Astrocyte (in vitro differentiated cells and primary cell): ENCODE measurements around the gene TMX2. TPM values are rescaled to one million over a fixed set of nuclear protein-coding genes. Genes with fewer than 3 reads are reported as not detected.

Experiments used
- DNase-seq: peaks from one replicate; pipeline ENCODE4 v3.0.0-alpha.2; 2010; ENCODE audit warnings: low read depth
- FAIRE-seq: peaks from 2 replicates; lab custom pipeline; 2011; peaks lifted over from hg19 to GRCh38; lab: Jason Lieb, UNC
- H2AFZ ChIP-seq: 2 replicates; pipeline ENCODE4 v1.6.0; 2012; ENCODE audit warnings: low read depth, low read length, inconsistent platforms
- H3K27ac ChIP-seq: 2 replicates; pipeline ENCODE4 v1.5.1; 2011; ENCODE audit warnings: low read depth, low read length, inconsistent platforms
- H3K27me3 ChIP-seq: 2 replicates; pipeline ENCODE4 v1.6.0; 2011; ENCODE audit warnings: low read length, inconsistent platforms; ENCODE audit not compliant: insufficient read depth
- H3K36me3 ChIP-seq: 2 replicates; pipeline ENCODE4 v1.5.1; 2011; ENCODE audit warnings: low read length, inconsistent platforms; ENCODE audit not compliant: insufficient read depth
- H3K4me1 ChIP-seq: 2 replicates; pipeline ENCODE4 v1.5.1; 2011; ENCODE audit warnings: low read length, inconsistent platforms; ENCODE audit not compliant: insufficient read depth
- H3K4me2 ChIP-seq: 2 replicates; pipeline ENCODE4 v1.6.0; 2012; ENCODE audit warnings: low read length, inconsistent platforms
- H3K4me3 ChIP-seq: 2 replicates; pipeline ENCODE4 v1.5.1; 2011; ENCODE audit warnings: low read depth, mild to moderate bottlenecking, low read length, inconsistent platforms; ENCODE audit not compliant: insufficient read depth
- H3K79me2 ChIP-seq: 2 replicates; pipeline ENCODE4 v1.6.0; 2012; ENCODE audit warnings: mild to moderate bottlenecking, low read length, inconsistent platforms; ENCODE audit not compliant: insufficient read depth
- H3K9ac ChIP-seq: 2 replicates; pipeline ENCODE4 v1.6.0; 2012; ENCODE audit warnings: mild to moderate bottlenecking, low read length, inconsistent platforms
- H3K9me3 ChIP-seq: 2 replicates; pipeline ENCODE4 v1.5.1; 2012; ENCODE audit warnings: low read depth, mild to moderate bottlenecking, low read length, inconsistent platforms; ENCODE audit not compliant: insufficient read depth
- H4K20me1 ChIP-seq: 2 replicates; pipeline ENCODE4 v1.6.0; 2012; ENCODE audit warnings: low read length, inconsistent platforms; ENCODE audit not compliant: insufficient read depth
- H3K27ac Mint-ChIP-seq: one replicate; pipeline ENCODE4 v1.8.0; 2021; ENCODE audit warnings: mild to moderate bottlenecking, mixed read lengths; ENCODE audit not compliant: unreplicated experiment
- H3K27me3 Mint-ChIP-seq: one replicate; pipeline ENCODE4 v1.8.0; 2021; ENCODE audit warnings: low read depth, mixed read lengths; ENCODE audit not compliant: unreplicated experiment
- H3K36me3 Mint-ChIP-seq: one replicate; pipeline ENCODE4 v1.8.0; 2021; ENCODE audit warnings: low read depth, mixed read lengths; ENCODE audit not compliant: unreplicated experiment
- H3K4me1 Mint-ChIP-seq: one replicate; pipeline ENCODE4 v1.8.0; 2021; ENCODE audit warnings: low read depth, mixed read lengths; ENCODE audit not compliant: unreplicated experiment
- H3K4me3 Mint-ChIP-seq: one replicate; pipeline ENCODE4 v1.8.0; 2021; ENCODE audit warnings: mild to moderate bottlenecking, moderate library complexity, mixed read lengths; ENCODE audit not compliant: unreplicated experiment
- H3K9me3 Mint-ChIP-seq: one replicate; pipeline ENCODE4 v1.8.0; 2021; ENCODE audit warnings: mild to moderate bottlenecking, mixed read lengths; ENCODE audit not compliant: unreplicated experiment
- EZH2 ChIP-seq: IDR thresholded peaks from 2 replicates; pipeline ENCODE4 v1.6.1; 2012; ENCODE audit warnings: mild to moderate bottlenecking, low read length, inconsistent platforms; ENCODE audit not compliant: insufficient read depth
- total RNA-seq: library from RNA; stranded (reverse); gene quantifications from 2 replicates; pipeline ENCODE4 v1.2.1, GENCODE V29; 2021
- TF ChIP-seq, protein P1 (sequence below): IDR thresholded peaks from 2 replicates; pipeline ENCODE4 v1.5.1; 2011; ENCODE audit warnings: low read depth, mild to moderate bottlenecking, inconsistent platforms, low read length, moderate library complexity; ENCODE audit not compliant: insufficient read depth

TMX2 gene
- total RNA-seq, 1 donor from 2014 or later = 88.0 TPM

DNA sequence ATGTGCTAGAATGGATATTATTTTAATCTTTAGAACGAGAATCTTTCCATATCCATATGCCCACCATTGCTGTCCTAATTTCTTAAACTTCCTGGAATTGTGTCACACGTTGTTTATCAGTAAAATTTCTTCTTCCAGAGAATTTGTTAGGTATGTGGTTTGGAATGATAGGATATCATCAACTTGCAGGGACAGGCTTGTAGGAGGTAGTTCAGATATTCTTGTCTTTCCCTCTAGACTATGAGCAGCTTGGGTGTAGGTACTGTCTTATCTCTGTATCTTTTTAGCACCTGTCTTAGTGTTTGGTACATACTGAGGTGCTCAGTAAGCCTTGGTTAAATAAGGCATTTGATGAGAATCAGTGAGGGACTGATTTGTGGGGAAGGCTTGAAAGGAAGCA, 52.6 kb downstream of the TMX2 start:
- DNase-seq (no peak), FAIRE-seq (no peak)
- TF ChIP-seq, protein P1, sequence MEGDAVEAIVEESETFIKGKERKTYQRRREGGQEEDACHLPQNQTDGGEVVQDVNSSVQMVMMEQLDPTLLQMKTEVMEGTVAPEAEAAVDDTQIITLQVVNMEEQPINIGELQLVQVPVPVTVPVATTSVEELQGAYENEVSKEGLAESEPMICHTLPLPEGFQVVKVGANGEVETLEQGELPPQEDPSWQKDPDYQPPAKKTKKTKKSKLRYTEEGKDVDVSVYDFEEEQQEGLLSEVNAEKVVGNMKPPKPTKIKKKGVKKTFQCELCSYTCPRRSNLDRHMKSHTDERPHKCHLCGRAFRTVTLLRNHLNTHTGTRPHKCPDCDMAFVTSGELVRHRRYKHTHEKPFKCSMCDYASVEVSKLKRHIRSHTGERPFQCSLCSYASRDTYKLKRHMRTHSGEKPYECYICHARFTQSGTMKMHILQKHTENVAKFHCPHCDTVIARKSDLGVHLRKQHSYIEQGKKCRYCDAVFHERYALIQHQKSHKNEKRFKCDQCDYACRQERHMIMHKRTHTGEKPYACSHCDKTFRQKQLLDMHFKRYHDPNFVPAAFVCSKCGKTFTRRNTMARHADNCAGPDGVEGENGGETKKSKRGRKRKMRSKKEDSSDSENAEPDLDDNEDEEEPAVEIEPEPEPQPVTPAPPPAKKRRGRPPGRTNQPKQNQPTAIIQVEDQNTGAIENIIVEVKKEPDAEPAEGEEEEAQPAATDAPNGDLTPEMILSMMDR = no peak
- TF ChIP-seq EZH2 = no peak
- no peak overlapping the region for H3K27ac ChIP-seq
- peaks cover 82% of the 10 kb centered on the region for H3K79me2 ChIP-seq
- no peaks in the 10 kb centered on the region for H3K9me3 ChIP-seq
- H3K27me3 ChIP-seq = no peaks in the 10 kb centered on the region
- peaks cover 13% of the 10 kb centered on the region for H3K4me1 ChIP-seq
- H4K20me1 ChIP-seq = peaks cover 73% of the 10 kb centered on the region
- Mint-ChIP-seq H3K27ac (no peak overlapping the region), H3K27me3 (no peaks in the 10 kb centered on the region), H3K36me3 (peaks cover 16% of the 10 kb centered on the region), H3K9me3 (no peaks in the 10 kb centered on the region), H3K4me3 (peak overlapping the region; percentile 91), H3K4me1 (peaks cover 23% of the 10 kb centered on the region)
- peak overlapping the region; percentile 86 for H3K4me2 ChIP-seq
- no peaks in the 10 kb centered on the region for H3K36me3 ChIP-seq
- peak overlapping the region; percentile 95 for H3K4me3 ChIP-seq
- H3K9ac ChIP-seq = peak overlapping the region; percentile 97
- H2AFZ ChIP-seq = no peak overlapping the region

DNA sequence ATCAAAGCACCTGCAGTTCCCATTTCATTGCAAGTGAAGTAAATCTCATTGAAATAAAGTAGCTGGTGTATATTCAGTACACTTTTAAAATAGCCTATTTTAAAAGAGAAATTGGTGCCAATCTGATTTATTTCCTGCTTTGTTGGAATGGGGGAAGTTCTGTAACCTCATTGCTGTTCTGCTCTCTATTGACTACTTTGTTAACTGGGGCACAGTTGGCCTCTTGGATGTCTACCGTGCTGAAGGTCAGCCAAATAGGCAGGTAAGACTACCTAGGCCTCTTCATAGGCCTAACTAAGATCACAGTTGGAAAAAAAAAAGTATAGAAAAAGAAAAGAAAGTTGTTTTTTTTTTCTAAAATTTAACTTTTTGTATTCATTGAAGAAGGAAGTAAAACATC, 58.4 kb downstream of the TMX2 start:
- DNase-seq (no peak), FAIRE-seq (no peak)
- H3K4me2 ChIP-seq = no peak overlapping the region
- no peak overlapping the region for H3K27ac ChIP-seq
- no peak overlapping the region for H3K4me3 ChIP-seq
- peaks cover 98% of the 10 kb centered on the region for H3K79me2 ChIP-seq
- Mint-ChIP-seq H3K27ac (peak overlapping the region; percentile 8), H3K4me3 (no peak overlapping the region), H3K9me3 (no peaks in the 10 kb centered on the region), H3K36me3 (peaks cover 27% of the 10 kb centered on the region), H3K4me1 (peaks cover 49% of the 10 kb centered on the region), H3K27me3 (no peaks in the 10 kb centered on the region)
- H3K9me3 ChIP-seq = no peaks in the 10 kb centered on the region
- no peak overlapping the region for H3K9ac ChIP-seq
- TF ChIP-seq EZH2 = no peak
- TF ChIP-seq, protein P1 = no peak
- no peaks in the 10 kb centered on the region for H3K36me3 ChIP-seq
- H4K20me1 ChIP-seq = peaks cover 91% of the 10 kb centered on the region
- no peak overlapping the region for H2AFZ ChIP-seq
- peaks cover 13% of the 10 kb centered on the region for H3K4me1 ChIP-seq
- no peaks in the 10 kb centered on the region for H3K27me3 ChIP-seq

DNA sequence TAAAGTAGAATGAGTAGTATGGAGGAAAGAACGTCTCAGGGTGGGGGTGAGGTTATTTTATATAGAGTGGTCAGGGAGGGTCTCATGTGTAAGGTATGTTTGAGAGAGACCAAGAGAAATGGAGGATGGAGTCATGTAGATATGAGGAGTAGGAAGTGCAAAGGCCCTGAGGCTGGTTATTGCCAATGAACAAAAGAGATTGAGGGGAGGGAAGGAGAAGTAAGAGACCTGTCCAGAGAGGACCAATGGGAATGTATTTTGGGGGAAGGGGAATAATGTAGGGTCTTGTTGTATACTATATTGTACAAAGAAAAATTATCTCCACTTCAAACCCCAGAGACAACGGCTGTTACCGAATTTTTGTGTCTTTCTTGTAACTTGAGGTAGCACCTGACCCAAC, 59.0 kb downstream of the TMX2 start:
- no peak overlapping the region for H3K4me3 ChIP-seq
- H3K36me3 ChIP-seq = no peaks in the 10 kb centered on the region
- TF ChIP-seq, protein P1 = no peak
- TF ChIP-seq EZH2 = no peak
- Mint-ChIP-seq H3K4me3 (peak overlapping the region; percentile 15), H3K27me3 (no peaks in the 10 kb centered on the region), H3K9me3 (no peaks in the 10 kb centered on the region), H3K27ac (no peak overlapping the region), H3K36me3 (peaks cover 25% of the 10 kb centered on the region), H3K4me1 (peaks cover 51% of the 10 kb centered on the region)
- H2AFZ ChIP-seq = no peak overlapping the region
- H3K79me2 ChIP-seq = peaks cover 98% of the 10 kb centered on the region
- FAIRE-seq (no peak), DNase-seq (no peak)
- no peaks in the 10 kb centered on the region for H3K27me3 ChIP-seq
- peaks cover 18% of the 10 kb centered on the region for H3K4me1 ChIP-seq
- H4K20me1 ChIP-seq = peaks cover 91% of the 10 kb centered on the region
- no peak overlapping the region for H3K4me2 ChIP-seq
- no peaks in the 10 kb centered on the region for H3K9me3 ChIP-seq
- H3K9ac ChIP-seq = no peak overlapping the region
- H3K27ac ChIP-seq = no peak overlapping the region
